Tibial artery (tissue), 4 donors: Measurements from ENCODE around the gene CCNY.
A peak's percentile ranks its signal among the peaks of the same experiment; 100 is the strongest.

Experiments used
- DNase-seq, 2 donors: peaks; one replicate each; pipeline ENCODE4 v3.0.0-alpha.2; 2019
- H3K27ac ChIP-seq, 2 donors: fragments of 200-600 bp; sonication (generic) in 1 of 2; 1 replicate in 1 of 2; 2 replicates in 1 of 2; pipeline ENCODE4 v1.5.1; 2018 to 2019; ENCODE audit warnings: mild to moderate bottlenecking in 1 of 2
- H3K27me3 ChIP-seq, 2 donors: fragments of 200-600 bp; sonication (generic) in 1 of 2; one replicate each; pipeline versions ENCODE4 v1.5.1 to v1.6.0; 2016 to 2019
- H3K36me3 ChIP-seq, 3 donors: fragments of 200-600 bp; sonication (generic) in 2 of 3; one replicate each; pipeline ENCODE4 v1.5.1; 2016 to 2019; ENCODE audit warnings: mild to moderate bottlenecking in 2 of 3
- H3K4me1 ChIP-seq, 4 donors: fragments of 200-600 bp; sonication (generic) in 2 of 4; 1 replicate in 3 of 4; 2 replicates in 1 of 4; pipeline ENCODE4 v1.5.1; 2016 to 2019
- H3K4me3 ChIP-seq, 2 donors: fragments of 200-600 bp; sonication (generic) in 1 of 2; 1 replicate in 1 of 2; 2 replicates in 1 of 2; pipeline ENCODE4 v1.5.1; 2018 to 2019; ENCODE audit warnings: mild to moderate bottlenecking in 2 of 2
- H3K9me3 ChIP-seq, 3 donors: fragments of 200-600 bp; sonication (generic) in 1 of 3; one replicate each; pipeline ENCODE4 v1.5.1; 2016 to 2019
- intact Hi-C: fragments of 100-400 bp; cut with DNase I; formaldehyde crosslinking; loops from one replicate; pipeline ENCODE4 v1.15.0; 2023; ENCODE audit warnings: low total_unique reads
- TF ChIP-seq, protein P1 (sequence below), 2 experiments: fragments of 200-600 bp in 1 of 2; fragments of 450-650 bp in 1 of 2; IDR thresholded peaks; one replicate each; pipeline ENCODE4 v1.5.1; 2017 to 2019; ENCODE audit warnings: antibody characterized with exemption in 2 of 2, mild to moderate bottlenecking in 1 of 2, moderate library complexity in 1 of 2

The CCNY gene

DNA sequence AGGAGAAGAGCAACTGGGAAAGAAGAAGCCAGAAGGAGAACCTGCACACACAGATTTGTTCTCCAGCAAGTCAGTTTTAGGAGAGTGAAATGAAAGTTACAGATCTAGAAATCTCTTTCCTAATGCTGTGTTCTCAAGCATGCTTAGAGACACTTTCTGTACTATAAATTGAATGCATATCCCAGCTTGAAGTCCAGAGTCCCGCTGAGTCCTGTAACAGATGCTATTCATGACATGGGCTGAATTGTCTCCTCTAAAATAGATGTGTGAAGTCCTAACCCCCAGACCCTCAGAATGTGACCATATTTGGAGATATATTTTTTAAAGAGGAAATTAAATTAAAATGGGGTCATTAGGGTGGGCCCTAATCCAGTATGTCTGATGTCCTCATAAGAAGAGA is 222.0 kb downstream of the CCNY start:
- H3K4me1 ChIP-seq, result peaks cover 0 to 5% (median 0%) of the 10 kb centered on the region in 4 donors
- H3K4me3 ChIP-seq, result no peak overlapping the region
- TF ChIP-seq, protein P1, sequence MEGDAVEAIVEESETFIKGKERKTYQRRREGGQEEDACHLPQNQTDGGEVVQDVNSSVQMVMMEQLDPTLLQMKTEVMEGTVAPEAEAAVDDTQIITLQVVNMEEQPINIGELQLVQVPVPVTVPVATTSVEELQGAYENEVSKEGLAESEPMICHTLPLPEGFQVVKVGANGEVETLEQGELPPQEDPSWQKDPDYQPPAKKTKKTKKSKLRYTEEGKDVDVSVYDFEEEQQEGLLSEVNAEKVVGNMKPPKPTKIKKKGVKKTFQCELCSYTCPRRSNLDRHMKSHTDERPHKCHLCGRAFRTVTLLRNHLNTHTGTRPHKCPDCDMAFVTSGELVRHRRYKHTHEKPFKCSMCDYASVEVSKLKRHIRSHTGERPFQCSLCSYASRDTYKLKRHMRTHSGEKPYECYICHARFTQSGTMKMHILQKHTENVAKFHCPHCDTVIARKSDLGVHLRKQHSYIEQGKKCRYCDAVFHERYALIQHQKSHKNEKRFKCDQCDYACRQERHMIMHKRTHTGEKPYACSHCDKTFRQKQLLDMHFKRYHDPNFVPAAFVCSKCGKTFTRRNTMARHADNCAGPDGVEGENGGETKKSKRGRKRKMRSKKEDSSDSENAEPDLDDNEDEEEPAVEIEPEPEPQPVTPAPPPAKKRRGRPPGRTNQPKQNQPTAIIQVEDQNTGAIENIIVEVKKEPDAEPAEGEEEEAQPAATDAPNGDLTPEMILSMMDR (IDR thresholded peaks at IDR 0.05), result no peak
- DNase-seq, result no peak
- intact Hi-C loops, result no loop called here
- H3K27ac ChIP-seq, result no peak overlapping the region
- no peaks in the 10 kb centered on the region for H3K27me3 ChIP-seq
- no peaks in the 10 kb centered on the region for H3K9me3 ChIP-seq
- H3K36me3 ChIP-seq, result peaks cover 11 to 26% (median 12%) of the 10 kb centered on the region in 3 donors

DNA sequence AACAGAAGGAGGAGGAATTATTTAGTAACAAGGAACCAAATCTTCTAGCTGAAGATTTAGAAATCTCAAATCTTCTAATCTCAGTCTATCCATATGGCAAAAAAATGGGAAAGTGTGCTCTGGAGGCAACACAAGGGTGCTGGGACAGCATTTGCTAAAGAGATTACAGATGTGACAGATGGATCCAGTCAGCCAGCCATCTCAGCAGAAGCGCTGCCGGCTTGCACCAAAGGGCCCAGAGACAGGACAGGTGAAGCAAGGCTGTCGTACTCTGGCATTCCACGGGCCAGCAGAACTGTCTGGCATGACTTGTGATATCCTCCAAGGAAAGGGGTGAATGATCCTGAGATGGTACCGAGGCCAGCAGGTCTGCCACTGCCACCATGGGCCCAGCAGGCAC is 223.1 kb downstream of the CCNY start:
- Histone ChIP-seq H3K27ac (no peak overlapping the region), H3K4me3 (no peak overlapping the region), H3K9me3 (no peaks in the 10 kb centered on the region), H3K4me1 (peaks cover 0 to 17% (median 8%) of the 10 kb centered on the region in 4 donors), H3K27me3 (no peaks in the 10 kb centered on the region), H3K36me3 (peaks cover 0 to 15% (median under 1%) of the 10 kb centered on the region in 3 donors)
- no peak for DNase-seq
- intact Hi-C loops, result no loop called here
- TF ChIP-seq, protein P1 (IDR thresholded peaks at IDR 0.05), result no peak

DNA sequence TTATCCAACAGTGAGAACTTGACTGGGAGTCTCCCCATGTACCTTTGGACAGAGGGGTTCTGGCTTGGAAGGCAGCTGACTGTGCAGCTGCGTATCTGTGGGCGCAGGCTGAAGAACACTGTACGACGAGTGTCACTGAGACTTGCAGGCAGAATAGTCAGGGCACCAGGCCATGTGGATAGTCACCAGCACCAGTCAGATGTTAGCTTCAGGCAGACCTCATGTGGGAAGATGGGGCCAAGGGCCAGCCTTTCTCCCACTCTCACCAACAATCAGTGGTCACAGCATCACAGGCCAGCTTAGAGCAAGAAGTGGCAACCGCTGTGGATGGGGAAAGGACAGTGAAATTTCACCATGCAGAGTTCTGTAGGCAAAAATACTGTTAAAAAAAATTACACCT is 225.4 kb downstream of the CCNY start:
- peaks cover 0 to 9% (median 3%) of the 10 kb centered on the region in 3 donors for H3K36me3 ChIP-seq
- H3K4me1 ChIP-seq, result peaks cover 0 to 39% (median 25%) of the 10 kb centered on the region in 4 donors
- H3K27me3 ChIP-seq, result no peaks in the 10 kb centered on the region
- no peak for DNase-seq
- H3K9me3 ChIP-seq, result no peaks in the 10 kb centered on the region
- H3K4me3 ChIP-seq, result no peak overlapping the region
- TF ChIP-seq, protein P1 (IDR thresholded peaks at IDR 0.05), result no peak
- intact Hi-C loops, result loop anchor here (5.0 kb wide), 1 partner anchor 224 kb away; the partner anchor contains the start of gene CCNY
- no peak overlapping the region for H3K27ac ChIP-seq

DNA sequence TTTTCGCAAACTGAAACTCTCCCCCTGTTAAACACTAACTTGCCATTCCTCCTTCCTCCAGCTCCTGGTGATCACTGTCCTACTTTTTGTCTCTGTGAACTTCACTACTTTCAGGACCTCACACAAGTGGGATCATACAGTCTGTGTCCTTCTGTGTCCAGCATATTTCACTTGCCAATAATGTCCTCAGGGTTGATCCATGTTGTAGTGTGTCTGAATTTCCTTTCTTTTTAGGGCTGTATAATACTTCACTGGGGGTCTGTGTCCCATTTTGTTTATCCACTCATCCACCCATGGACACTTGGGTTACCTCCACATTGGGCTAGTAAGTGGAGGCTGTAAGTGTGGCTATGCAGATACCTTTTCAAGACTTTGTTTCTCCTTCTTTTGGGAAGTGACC is 226.1 kb downstream of the CCNY start:
- H3K27me3 ChIP-seq, result no peaks in the 10 kb centered on the region
- TF ChIP-seq, protein P1 (IDR thresholded peaks at IDR 0.05), result no peak
- H3K4me3 ChIP-seq, result no peak overlapping the region
- peaks cover 0 to 11% (median 9%) of the 10 kb centered on the region in 3 donors for H3K36me3 ChIP-seq
- peaks cover 0 to 39% (median 25%) of the 10 kb centered on the region in 4 donors for H3K4me1 ChIP-seq
- DNase-seq, result no peak
- intact Hi-C loops, result loop anchor here (5.0 kb wide), 1 partner anchor 225 kb away; the partner anchor contains the start of gene CCNY
- no peak overlapping the region for H3K27ac ChIP-seq
- no peaks in the 10 kb centered on the region for H3K9me3 ChIP-seq

DNA sequence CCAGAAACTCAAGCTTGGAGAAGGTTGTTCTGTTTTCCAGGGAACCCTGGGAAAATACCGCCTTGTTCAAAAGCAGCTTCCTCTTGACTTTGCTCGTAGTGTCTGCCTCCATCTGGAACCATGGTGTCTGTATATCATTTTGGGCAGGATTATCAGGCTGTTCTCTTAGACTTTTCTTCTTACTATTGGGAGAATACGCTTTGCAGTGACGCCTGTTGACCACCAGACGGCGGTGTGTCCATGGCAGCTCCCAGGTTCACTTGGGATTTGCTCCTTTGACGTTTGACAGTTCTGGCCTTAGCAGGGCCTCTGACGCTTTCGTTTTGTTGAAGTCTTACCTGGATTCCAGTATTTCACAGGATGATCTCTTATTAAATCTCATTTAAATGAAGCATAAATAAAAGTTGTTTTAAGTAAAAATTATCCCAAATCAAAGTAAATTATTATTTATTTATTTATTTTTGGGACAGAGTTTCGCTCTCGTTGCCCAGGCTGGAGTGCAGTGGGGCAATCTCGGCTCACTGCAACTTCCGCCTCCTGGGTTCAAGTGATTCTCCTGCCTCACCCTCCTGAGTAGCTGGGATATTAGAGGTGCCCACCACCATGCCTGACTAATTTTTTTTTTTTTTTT is 227.1 kb downstream of the CCNY start:
- Histone ChIP-seq H3K4me3 (no peak overlapping the region), H3K36me3 (peaks cover 7 to 18% (median 17%) of the 10 kb centered on the region in 3 donors), H3K9me3 (no peaks in the 10 kb centered on the region), H3K4me1 (peaks cover 0 to 39% (median 25%) of the 10 kb centered on the region in 4 donors), H3K27ac (no peak overlapping the region), H3K27me3 (no peaks in the 10 kb centered on the region)
- intact Hi-C loops, result loop anchor here (5.0 kb wide), 1 partner anchor 226 kb away; the partner anchor contains the start of gene CCNY
- peak in 1 of 2 donors; percentile 33 for DNase-seq
- TF ChIP-seq, protein P1 (IDR thresholded peaks at IDR 0.05), result peak; percentile 89 to 96
